NCI-H1092 (cell line): ENCODE measurements around the gene WFDC1.

Experiments used
- DNase-seq: peaks from one replicate; lab custom pipeline; 2025; lab: John Stamatoyannopoulos, UW

WFDC1 gene

DNA sequence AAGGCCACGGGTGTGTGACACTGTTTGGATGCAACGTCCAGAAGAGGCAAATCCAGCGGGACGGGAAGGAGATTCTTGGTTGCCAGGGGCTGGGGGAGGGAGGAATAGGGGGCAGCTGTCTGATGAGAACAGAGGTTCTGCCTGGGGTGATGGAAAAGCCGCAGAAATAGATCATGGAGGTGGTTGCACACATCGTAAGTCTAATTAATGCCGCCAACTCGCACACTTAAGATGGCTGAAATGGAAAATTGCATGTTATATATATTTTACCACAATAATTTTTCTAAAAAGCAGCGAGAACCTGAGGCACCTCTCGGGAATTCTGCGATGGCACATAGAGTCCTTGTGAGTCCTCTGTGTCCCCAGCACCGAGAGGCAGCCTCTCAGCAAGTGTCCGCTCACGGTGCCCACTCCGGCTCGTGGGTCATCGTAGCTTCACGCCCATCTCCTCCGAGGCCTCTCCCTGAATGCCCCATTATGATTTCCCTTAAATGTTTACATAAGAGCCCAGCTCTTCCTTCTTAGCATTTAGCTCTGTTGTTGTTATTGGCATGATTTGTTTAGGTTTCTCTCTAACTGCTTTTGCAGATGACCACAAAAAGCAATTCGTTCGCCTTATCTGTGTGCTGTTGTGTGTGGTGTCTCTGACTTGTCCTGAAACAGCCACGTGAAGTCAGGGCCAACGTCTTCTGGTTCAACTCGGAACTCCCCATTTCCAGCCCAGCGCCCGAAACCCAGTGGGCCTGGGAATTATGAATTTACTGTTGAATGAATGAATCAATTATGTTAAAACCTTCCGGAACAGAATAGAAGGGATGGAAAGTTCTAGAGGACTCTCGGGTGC is 7.7 kb downstream of the WFDC1 start:
- no peak for DNase-seq

DNA sequence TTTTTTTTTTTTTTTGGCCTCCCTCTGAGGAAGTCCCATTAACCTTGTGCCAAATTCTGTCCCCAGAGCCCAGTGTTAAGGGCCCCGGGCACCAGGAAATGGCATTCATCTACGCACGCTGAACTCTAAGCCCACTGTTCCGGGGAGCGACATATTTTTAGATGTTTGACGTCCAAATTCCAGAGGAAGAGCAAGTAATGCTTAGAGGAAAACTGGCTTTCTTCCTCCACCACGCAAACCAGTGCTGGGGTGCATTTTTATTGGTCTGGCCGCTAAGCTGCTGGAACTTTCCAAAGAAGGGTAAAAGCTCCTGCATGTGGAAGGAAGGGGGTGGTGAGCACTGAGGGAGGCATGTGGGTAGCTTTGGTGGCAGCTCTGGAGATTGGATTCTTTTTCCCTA is 8.3 kb downstream of the WFDC1 start:
- DNase-seq: no peak

- DNase-seq: no peak
These were observed 8.8 kb downstream of the WFDC1 start for GRCh38 chr16:84303516-84303915.

DNA sequence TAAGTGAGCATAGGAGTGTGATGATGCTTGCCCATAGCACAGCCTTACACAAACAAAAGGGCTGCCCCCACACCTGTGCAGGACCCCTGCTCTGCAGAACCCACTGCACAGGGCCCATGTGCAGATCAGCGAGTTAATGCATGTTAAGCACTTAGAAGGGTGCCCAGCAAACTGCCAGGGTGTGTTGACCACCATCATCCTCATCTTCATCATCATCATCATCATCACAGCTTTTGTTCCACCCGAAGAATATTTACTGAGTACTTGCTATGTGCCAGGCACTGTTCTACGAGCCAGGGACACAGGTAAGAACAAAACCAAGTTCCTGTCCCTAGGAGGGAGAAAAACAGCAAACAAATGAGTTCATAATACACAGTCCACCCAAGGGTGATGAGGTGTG is 11.9 kb downstream of the WFDC1 start:
- no peak for DNase-seq

- DNase-seq: no peak
These were observed 12.7 kb downstream of the WFDC1 start for GRCh38 chr16:84307209-84307954.

DNA sequence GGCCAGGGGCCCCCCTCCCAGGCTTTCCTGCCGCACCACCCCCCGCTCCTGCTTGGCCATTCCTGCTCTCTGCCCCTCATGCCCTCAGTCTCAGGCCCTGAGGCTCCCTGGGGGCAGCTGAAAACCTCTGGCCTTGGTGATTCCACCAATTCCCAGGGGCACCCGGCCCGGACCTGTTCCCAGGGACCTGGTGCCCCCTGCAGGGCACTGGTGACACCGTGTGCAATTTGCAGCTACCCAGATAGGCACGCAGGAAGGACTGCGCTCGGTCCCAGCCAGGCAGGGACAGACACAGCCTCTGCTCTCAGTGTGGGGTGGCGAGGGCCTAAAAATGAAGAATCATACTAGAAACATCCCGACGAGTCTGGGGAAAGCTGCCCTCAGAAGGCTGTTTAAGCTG is 13.4 kb downstream of the WFDC1 start:
- DNase-seq: peak; percentile 10

DNA sequence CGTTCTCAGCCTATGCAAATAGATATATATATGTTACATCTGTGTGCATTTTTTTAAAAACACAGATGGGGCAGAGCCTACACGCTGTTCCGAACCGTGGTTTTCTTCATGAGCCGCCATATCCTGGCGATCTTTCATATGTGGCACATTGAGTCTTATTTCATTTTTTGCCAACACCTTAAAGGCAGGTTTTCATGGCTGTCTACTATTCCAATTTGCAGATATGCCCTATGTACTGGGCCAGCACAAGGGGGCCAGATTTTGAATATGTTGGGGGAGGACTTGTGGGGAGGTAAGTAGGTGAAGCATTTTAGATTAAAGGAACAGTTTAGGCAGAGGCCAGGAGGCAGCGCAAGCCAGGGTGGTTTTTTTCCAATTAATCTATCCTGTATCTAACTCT is 16.0 kb downstream of the WFDC1 start:
- no peak for DNase-seq

- DNase-seq: no peak
These were observed 18.2 kb downstream of the WFDC1 start for GRCh38 chr16:84312783-84313382.

- DNase-seq: no peak
These were observed 19.2 kb downstream of the WFDC1 start for GRCh38 chr16:84313921-84314320.

DNA sequence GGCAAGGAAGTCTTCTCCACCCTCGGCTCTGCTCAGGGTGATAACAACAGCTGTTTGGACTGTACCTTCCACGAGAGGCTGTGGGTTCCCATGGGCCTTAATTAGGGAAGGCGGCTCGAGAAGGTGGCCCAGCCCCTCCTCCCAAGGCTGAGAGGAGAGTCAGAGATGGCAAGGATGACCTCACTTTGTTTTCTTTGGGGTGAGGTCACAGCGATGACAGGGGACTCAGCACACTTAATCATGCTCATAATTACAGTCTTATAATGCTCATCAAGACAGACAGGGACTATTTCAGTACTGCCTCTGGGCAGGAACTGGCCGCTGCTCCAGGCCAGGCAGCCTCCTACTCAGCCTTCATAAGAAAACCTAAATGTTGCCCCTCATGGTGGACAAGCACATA is 19.7 kb downstream of the WFDC1 start:
- DNase-seq: no peak

DNA sequence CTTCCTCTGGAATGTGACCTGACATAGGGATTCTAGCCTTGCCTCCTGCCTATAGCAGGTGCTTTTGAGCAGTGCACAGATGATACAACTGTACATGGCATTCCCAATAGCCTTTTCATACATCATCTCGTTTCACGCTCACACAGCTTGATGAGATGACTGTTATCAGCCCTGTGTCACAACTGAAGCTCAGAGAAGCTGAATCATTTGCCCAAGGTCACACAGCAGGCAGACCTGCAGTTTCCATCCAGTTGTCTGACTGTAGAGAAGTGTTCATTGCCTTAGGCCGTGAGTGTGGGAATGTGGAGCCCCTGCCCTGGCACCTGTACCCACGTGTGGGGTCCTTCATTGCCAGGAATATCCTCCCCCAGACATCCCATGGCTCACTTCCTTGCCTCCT is 20.1 kb downstream of the WFDC1 start:
- DNase-seq: no peak

DNA sequence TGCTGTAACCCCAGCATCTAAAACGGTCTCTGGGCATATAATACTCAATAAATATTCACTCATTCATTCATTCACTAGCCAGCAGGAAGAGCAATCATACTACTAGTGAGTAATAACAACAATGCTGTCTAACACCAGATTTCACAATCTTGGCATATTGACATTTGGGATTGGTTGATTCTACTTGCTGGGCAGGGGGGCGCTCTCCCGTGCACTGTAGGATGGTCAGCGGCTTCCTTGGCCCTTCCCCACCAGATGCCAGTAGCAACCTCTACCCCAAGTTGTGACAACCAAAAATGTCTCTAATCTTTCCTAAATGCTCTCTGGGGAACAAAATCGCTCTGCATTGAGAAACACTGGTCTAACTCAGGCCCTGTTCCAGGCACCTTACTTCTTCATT is 20.7 kb downstream of the WFDC1 start:
- no peak for DNase-seq

- DNase-seq: no peak
These were observed 23.7 kb downstream of the WFDC1 start for GRCh38 chr16:84318091-84318975.

DNA sequence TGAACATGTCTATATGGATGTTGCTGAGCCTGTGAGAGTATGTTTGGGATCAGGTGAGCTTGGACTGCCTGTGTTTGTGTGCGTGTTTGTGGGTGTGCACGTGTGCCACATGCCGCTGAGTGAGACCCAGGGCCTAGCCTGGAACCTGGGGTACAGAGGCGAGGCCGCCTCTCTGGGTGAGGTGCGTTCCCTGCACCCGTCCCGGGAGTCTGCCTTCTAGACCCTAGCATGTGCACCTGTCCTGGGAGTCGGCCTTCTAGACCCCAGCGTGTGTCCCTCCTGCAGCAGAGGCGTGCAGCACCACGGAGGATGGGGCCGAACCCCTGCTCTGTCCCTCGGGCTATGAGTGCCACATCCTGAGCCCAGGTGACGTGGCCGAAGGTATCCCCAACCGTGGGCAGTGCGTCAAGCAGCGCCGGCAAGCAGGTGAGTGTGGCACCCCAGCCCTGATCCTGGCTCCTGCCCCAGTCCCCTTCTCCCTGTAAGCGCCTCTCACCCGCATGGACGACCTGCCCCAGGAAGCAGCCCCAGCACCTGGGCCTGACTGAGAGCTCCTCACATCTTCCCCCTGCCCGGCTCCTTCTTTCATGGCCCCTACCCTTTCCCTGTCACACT is 24.6 kb downstream of the WFDC1 start:
- DNase-seq: no peak

- no peak for DNase-seq
These were observed 25.8 kb downstream of the WFDC1 start for GRCh38 chr16:84320511-84320910.

GRCh38 chr16:84321932-84322331 is 27.3 kb downstream of the WFDC1 start:
- DNase-seq: no peak

- no peak for DNase-seq
These were observed 28.1 kb downstream of the WFDC1 start for GRCh38 chr16:84322749-84323148.

GRCh38 chr16:84323606-84324005 is 28.9 kb downstream of the WFDC1 start:
- no peak for DNase-seq

- DNase-seq: no peak
These were observed 30.0 kb downstream of the WFDC1 start for GRCh38 chr16:84324434-84325262.

DNA sequence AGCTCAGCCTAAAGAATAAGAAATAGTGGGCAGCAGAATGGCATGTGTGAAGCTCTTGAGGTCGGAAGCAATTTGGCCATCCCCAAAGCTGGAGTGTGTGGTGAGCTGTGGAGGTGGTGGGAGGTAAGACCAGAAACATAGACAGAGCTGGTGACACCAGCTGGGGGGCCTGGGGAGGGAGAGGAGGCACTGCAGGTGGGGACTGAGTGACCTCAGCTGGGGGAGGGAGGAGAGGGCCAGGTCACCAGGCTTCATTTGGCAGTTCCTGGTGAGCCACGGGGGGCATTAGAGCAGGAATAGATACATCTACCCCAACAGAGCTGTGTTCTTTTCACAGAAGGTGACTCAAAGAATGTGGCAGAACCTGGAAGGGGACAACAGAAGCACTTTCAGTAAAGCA is 31.9 kb downstream of the WFDC1 start:
- no peak for DNase-seq
